Left lung (tissue), 10 donors: ENCODE results near the gene LMO2. TPM values are rescaled to one million over a fixed set of nuclear protein-coding genes. Genes with fewer than 3 reads are reported as not detected.

Experiments
- ATAC-seq: fragments of 200-7000 bp; cut with Tn5 transposase; one replicate; pipeline ENCODE4 v1.9.1; 2020; ENCODE audit warnings: moderate library complexity
- DNase-seq, 4 donors: peaks; one replicate each; pipeline ENCODE4 v3.0.0-alpha.2; 2013 to 2020
- H3K27ac ChIP-seq, 2 donors: fragments of 200-600 bp; sonication (generic) in 1 of 2; one replicate each; pipeline versions ENCODE4 v1.5.0 to v1.8.0; 2020 to 2021
- H3K27me3 ChIP-seq, 2 donors: fragments of 200-600 bp; sonication (generic) in 1 of 2; one replicate each; pipeline versions ENCODE4 v1.5.0 to v1.8.0; 2020 to 2021
- H3K36me3 ChIP-seq, 2 donors: fragments of 200-600 bp; sonication (generic) in 1 of 2; one replicate each; pipeline versions ENCODE4 v1.5.0 to v1.8.0; 2020 to 2021
- H3K4me1 ChIP-seq, 2 donors: fragments of 200-600 bp; one replicate each; pipeline ENCODE4 v1.8.0; 2021
- H3K4me3 ChIP-seq, 2 donors: fragments of 200-600 bp; sonication (generic) in 1 of 2; one replicate each; pipeline versions ENCODE4 v1.5.0 to v1.8.0; 2020 to 2021; ENCODE audit warnings: mild to moderate bottlenecking in 1 of 2
- H3K9me3 ChIP-seq, 2 donors: fragments of 200-600 bp; sonication (generic) in 1 of 2; one replicate each; pipeline versions ENCODE4 v1.5.0 to v1.8.0; 2020 to 2021
- CTCF ChIP-seq, 2 donors: fragments of 200-600 bp; sonication (generic) in 1 of 2; IDR thresholded peaks; one replicate each; pipeline versions ENCODE4 v1.5.0 to v1.8.0; 2021; ENCODE audit warnings: antibody characterized with exemption in 2 of 2
- intact Hi-C, 2 donors: fragments of 100-400 bp; cut with DNase I; formaldehyde crosslinking; loops; one replicate each; pipeline versions ENCODE4 v1.11.2 to v1.14.2; 2022
- polyA plus RNA-seq, 6 donors: library from polyadenylated mRNA; unstranded; fragments of 120-200 nt; gene quantifications; one replicate each; pipeline ENCODE4 v1.2.1, GENCODE V29; 2013; ENCODE audit not compliant: insufficient read length in 6 of 6
- total RNA-seq, 2 donors: library from RNA; stranded (reverse); fragmentation: NEBNext Ultra II Directional; extraction: Animal tissue kit (Norgen Biotek cat#: 25700); gene quantifications; one replicate each; pipeline ENCODE4 v1.2.1, GENCODE V29; 2021
- donor health status: DM: no; HTN: yes; CAD: no.
- donor health status: DM: no; HTN: no; CAD: no.

Gene LMO2
- total and polyA plus RNA-seq, 8 donors, result 27.8 to 48.3 (median 42.8) TPM

GRCh38 chr11:33895752-33896137 lies 3.9 kb upstream of the LMO2 start:
- intact Hi-C loops, result no loop called here
- H3K4me1 ChIP-seq, result peaks cover 14 to 92% of the 10 kb centered on the region in 2 donors

GRCh38 chr11:33894398-33894746 lies 2.5 kb upstream of the LMO2 start:
- no peak for TF ChIP-seq CTCF (IDR thresholded peaks at IDR 0.05)
- Histone ChIP-seq H3K27me3 (no peaks in the 10 kb centered on the region), H3K9me3 (no peaks in the 10 kb centered on the region), H3K4me1 (peaks cover 9 to 80% of the 10 kb centered on the region in 2 donors), H3K36me3 (no peaks in the 10 kb centered on the region), H3K4me3 (peak overlapping the region in 1 of 2 donors; percentile 26), H3K27ac (peak overlapping the region in 1 of 2 donors; percentile 92)
- no peak for ATAC-seq
- DNase-seq, result no peak
- intact Hi-C loops, result no loop called here

More at GRCh38 chr11:33895752-33896137, 3.9 kb upstream of the LMO2 start:
- ATAC-seq, result no peak
- Histone ChIP-seq H3K27ac (peak overlapping the region in 1 of 2 donors; percentile 92), H3K36me3 (no peaks in the 10 kb centered on the region), H3K27me3 (no peaks in the 10 kb centered on the region), H3K9me3 (no peaks in the 10 kb centered on the region), H3K4me3 (no peak overlapping the region)
- no peak for TF ChIP-seq CTCF (IDR thresholded peaks at IDR 0.05)
- no peak for DNase-seq

GRCh38 chr11:33893711-33894397 lies 2.0 kb upstream of the LMO2 start:
- Histone ChIP-seq H3K36me3 (no peaks in the 10 kb centered on the region), H3K27ac (peak overlapping the region in 1 of 2 donors; percentile 92), H3K27me3 (no peaks in the 10 kb centered on the region), H3K4me1 (peaks cover 6 to 79% of the 10 kb centered on the region in 2 donors), H3K9me3 (no peaks in the 10 kb centered on the region), H3K4me3 (peak overlapping the region in 1 of 2 donors; percentile 26)
- DNase-seq (no peak), ATAC-seq (peak; percentile 50)
- TF ChIP-seq CTCF (IDR thresholded peaks at IDR 0.05), result no peak
- intact Hi-C loops, result no loop called here

GRCh38 chr11:33892906-33893594 lies 1.2 kb upstream of the LMO2 start:
- peaks cover 3 to 71% of the 10 kb centered on the region in 2 donors for H3K4me1 ChIP-seq
- peak overlapping the region in 1 of 2 donors; percentile 92 for H3K27ac ChIP-seq
- no peak for TF ChIP-seq CTCF (IDR thresholded peaks at IDR 0.05)
- no peak for DNase-seq
- H3K36me3 ChIP-seq, result no peaks in the 10 kb centered on the region
- H3K27me3 ChIP-seq, result no peaks in the 10 kb centered on the region
- no peaks in the 10 kb centered on the region for H3K9me3 ChIP-seq
- H3K4me3 ChIP-seq, result no peak overlapping the region
- no peak for ATAC-seq
- intact Hi-C loops, result no loop called here

GRCh38 chr11:33889821-33890378 lies 2.0 kb downstream of the LMO2 start:
- ATAC-seq, result no peak
- no peaks in the 10 kb centered on the region for H3K36me3 ChIP-seq
- TF ChIP-seq CTCF (IDR thresholded peaks at IDR 0.05), result no peak

More at GRCh38 chr11:33889821-33890378, 2.0 kb downstream of the LMO2 start:
- Histone ChIP-seq H3K27ac (peak overlapping the region in 1 of 2 donors; percentile 92), H3K27me3 (no peaks in the 10 kb centered on the region), H3K4me1 (peaks cover 0 to 56% of the 10 kb centered on the region in 2 donors), H3K4me3 (no peak overlapping the region), H3K9me3 (no peaks in the 10 kb centered on the region)
- no peak for DNase-seq
- intact Hi-C loops, result no loop called here
